Activated naive CD8-positive, alpha-beta T cell (primary cell): ENCODE measurements around the gene POMZP3.
A peak's percentile ranks its signal among the peaks of the same experiment; 100 is the strongest.
"Not testable (repeated sequence)": the region's sequence is repeated elsewhere in the genome, so short reads cannot be mapped to it uniquely, and the experiment has no call there.

Experiments
- H3K27ac Mint-ChIP-seq: one replicate; pipeline ENCODE4 v1.8.0; 2021; ENCODE audit warnings: mixed read lengths
- H3K27me3 Mint-ChIP-seq: one replicate; pipeline ENCODE4 v1.8.0; 2021; ENCODE audit warnings: mixed read lengths
- H3K36me3 Mint-ChIP-seq: one replicate; pipeline ENCODE4 v1.8.0; 2021; ENCODE audit warnings: mixed read lengths
- H3K4me1 Mint-ChIP-seq: one replicate; pipeline ENCODE4 v1.8.0; 2021; ENCODE audit warnings: low read depth, mixed read lengths
- H3K4me3 Mint-ChIP-seq: one replicate; pipeline ENCODE4 v1.8.0; 2021; ENCODE audit warnings: mild to moderate bottlenecking, mixed read lengths
- H3K9me3 Mint-ChIP-seq: one replicate; pipeline ENCODE4 v1.8.0; 2021; ENCODE audit warnings: low read depth, mixed read lengths

The POMZP3 gene

DNA sequence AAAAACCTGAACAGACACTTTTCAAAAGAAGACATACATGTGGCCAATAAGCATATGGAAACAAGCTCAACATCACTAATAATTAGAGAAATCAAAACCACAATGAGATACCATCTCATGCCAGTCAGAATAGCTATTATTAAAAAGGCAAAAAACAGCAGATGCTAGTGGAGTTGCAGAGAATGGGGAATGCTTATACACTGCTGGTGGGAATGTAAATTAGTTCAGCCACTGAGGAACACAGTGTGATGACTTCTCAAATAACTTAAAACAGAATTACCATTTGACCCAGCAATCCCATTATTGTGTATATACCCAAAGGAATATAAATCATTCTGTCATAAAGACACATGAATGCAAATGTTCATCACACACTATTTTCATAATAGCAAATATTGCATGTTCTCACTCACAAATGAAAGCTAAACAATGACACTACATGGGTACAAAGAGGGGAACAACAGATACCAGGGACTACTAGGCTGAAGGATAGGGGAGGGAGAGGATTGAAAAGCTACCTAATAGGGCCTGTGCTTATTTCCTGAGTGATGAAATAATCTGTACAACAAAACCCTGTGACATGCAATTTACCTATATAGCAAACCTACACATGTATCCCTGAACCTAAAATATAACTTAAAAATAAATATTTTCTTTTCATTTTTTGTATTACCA is 28.4 kb downstream of the POMZP3 start:
- H3K36me3 Mint-ChIP-seq, H3K9me3 Mint-ChIP-seq, H3K4me3 Mint-ChIP-seq, H3K27me3 Mint-ChIP-seq: not testable (repeated sequence)
- Mint-ChIP-seq H3K27ac (peak overlapping the region; percentile 80), H3K4me1 (peaks cover 32% of the 10 kb centered on the region)

DNA sequence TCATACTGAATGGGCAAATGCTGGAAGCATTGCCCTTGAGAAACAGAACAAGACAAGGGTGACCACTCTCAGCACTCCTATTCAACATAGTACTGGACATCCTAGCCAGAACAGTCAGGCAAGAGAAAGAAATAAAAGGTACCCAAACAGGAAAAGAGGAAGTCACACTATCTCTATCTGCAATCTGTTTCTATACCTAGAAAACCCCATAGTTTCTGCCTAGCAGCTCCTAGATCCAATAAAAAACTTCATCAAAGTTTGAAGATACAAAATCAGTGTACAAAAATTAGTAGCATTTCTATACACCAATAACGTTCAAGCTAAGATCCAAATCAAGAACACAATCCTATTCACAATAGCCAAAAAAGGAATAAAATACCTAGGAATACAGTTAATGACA is 29.8 kb downstream of the POMZP3 start:
- H3K4me3 Mint-ChIP-seq = not testable (repeated sequence)
- peak overlapping the region; percentile 68 for H3K27ac Mint-ChIP-seq
- peaks cover 32% of the 10 kb centered on the region for H3K4me1 Mint-ChIP-seq

GRCh38 chr7:76592694-76593093 is 34.4 kb downstream of the POMZP3 start:
- H3K9me3 Mint-ChIP-seq, H3K27me3 Mint-ChIP-seq, H3K27ac Mint-ChIP-seq, H3K36me3 Mint-ChIP-seq, H3K4me3 Mint-ChIP-seq: not testable (repeated sequence)
- H3K4me1 Mint-ChIP-seq = peaks cover 33% of the 10 kb centered on the region

More for the DNA sequence above, 29.8 kb downstream of the POMZP3 start:
- not testable (repeated sequence) for H3K9me3 Mint-ChIP-seq, H3K27me3 Mint-ChIP-seq, H3K36me3 Mint-ChIP-seq

GRCh38 chr7:76591602-76592304 is 35.3 kb downstream of the POMZP3 start:
- H3K36me3 Mint-ChIP-seq, H3K9me3 Mint-ChIP-seq, H3K4me3 Mint-ChIP-seq, H3K27me3 Mint-ChIP-seq, H3K27ac Mint-ChIP-seq: not testable (repeated sequence)
- H3K4me1 Mint-ChIP-seq = peaks cover 35% of the 10 kb centered on the region

DNA sequence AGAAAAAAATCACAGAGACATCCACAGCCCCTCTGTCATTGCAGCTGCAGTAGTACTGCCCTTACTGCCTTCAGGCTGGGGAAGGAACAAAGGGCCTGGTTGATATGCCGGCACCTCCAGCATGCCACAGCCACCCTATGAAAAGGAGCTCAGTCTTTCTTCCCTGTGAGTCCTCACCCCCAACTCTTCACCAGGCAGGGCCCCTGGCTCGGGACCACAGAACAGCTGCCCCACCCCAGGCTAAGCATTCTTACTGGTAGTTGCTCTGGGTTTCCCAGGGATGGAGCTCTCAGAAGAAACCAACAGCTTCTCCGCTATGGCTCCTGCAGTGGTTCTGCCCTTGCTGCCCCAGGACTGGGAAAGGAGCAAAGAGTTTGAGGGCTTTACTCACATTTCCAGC is 36.0 kb downstream of the POMZP3 start:
- H3K27ac Mint-ChIP-seq, H3K9me3 Mint-ChIP-seq, H3K4me3 Mint-ChIP-seq, H3K36me3 Mint-ChIP-seq, H3K27me3 Mint-ChIP-seq: not testable (repeated sequence)
- H3K4me1 Mint-ChIP-seq = peaks cover 32% of the 10 kb centered on the region

GRCh38 chr7:76588586-76588985 is 38.5 kb downstream of the POMZP3 start:
- peaks cover 41% of the 10 kb centered on the region for H3K4me1 Mint-ChIP-seq
- H3K9me3 Mint-ChIP-seq, H3K27me3 Mint-ChIP-seq, H3K4me3 Mint-ChIP-seq, H3K36me3 Mint-ChIP-seq, H3K27ac Mint-ChIP-seq: not testable (repeated sequence)

DNA sequence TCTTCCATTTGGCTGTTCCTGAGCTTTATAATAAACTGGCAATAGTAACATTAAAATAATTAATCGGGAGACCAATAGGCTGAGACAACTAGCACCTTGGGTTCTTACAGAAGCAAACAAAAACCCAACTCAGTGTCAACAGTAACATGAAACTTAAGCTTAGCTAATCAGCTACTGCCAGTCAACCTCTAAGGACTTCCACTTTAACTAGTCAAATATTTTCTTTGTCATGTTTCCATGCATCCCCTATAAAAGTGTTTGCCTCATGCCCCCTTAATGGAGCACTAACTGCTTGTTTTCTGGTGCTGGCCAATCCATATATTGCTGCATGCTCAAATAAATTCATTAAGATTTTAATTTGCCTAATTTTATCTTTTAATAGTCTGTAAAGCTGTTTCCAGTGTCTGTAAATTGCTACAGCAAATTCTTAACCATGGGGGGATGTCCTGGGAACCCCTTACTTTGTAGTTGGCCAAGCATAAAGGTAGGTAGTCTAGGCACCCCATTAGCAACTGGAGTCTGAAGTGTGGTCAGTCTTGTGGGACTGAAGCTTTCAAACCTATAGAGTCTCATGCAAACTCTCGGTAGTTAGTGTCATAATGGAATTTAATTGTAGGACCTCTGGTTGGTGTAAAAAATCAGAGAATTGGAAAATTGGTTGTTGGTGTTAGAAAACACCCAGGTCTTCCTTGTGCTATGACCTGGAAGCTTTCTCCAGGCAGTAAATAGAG is 40.3 kb downstream of the POMZP3 start:
- not testable (repeated sequence) for H3K36me3 Mint-ChIP-seq, H3K27me3 Mint-ChIP-seq, H3K4me3 Mint-ChIP-seq, H3K9me3 Mint-ChIP-seq
- Mint-ChIP-seq H3K4me1 (peaks cover 53% of the 10 kb centered on the region), H3K27ac (peak overlapping the region; percentile 50)

GRCh38 chr7:76583636-76584281 is 43.3 kb downstream of the POMZP3 start:
- H3K9me3 Mint-ChIP-seq, H3K27me3 Mint-ChIP-seq, H3K36me3 Mint-ChIP-seq: not testable (repeated sequence)
- peaks cover 54% of the 10 kb centered on the region for H3K4me1 Mint-ChIP-seq
- H3K27ac Mint-ChIP-seq = peak overlapping the region; percentile 88
- peak overlapping the region; percentile 70 for H3K4me3 Mint-ChIP-seq

- H3K4me3 Mint-ChIP-seq = peak overlapping the region; percentile 70
- H3K9me3 Mint-ChIP-seq, H3K27me3 Mint-ChIP-seq, H3K36me3 Mint-ChIP-seq: not testable (repeated sequence)
- H3K4me1 Mint-ChIP-seq = peaks cover 50% of the 10 kb centered on the region
- H3K27ac Mint-ChIP-seq = peak overlapping the region; percentile 88
These were observed 44.0 kb downstream of the POMZP3 start for GRCh38 chr7:76582848-76583631.

DNA sequence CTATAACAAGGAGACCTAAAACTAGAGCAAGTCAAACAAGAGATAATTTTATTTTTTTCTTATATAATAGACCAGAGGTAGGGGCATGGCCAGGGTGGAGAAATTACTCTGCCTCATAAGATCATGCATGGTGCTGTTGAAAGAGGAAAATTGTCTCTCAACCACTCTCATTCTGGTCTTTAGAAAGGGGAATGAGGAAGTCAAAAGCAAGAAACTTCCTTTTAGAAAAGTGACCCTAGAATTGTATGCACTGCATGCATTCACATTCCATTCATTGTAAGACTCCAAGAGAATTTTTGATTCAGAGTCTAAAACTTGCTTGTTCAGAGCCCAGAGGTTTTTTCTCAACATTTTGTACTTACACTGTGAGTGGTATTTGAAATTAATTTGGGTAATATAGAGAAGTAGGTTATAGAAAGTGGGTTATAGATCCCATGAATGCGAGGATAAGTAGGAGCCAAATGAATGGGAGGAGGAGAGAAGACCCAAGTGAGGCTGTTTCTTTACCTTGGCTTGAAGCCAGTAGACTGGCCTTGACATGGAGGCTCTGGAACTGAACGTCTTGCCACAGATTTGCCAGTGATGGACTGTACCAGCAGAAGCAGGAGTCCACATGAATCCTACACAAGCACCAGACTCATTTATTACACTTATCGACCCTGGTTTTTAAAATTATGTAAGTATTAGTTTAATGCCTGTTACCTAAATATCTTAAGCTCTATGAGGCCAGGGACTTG is 51.0 kb downstream of the POMZP3 start:
- not testable (repeated sequence) for H3K36me3 Mint-ChIP-seq, H3K4me3 Mint-ChIP-seq, H3K27me3 Mint-ChIP-seq, H3K27ac Mint-ChIP-seq, H3K4me1 Mint-ChIP-seq, H3K9me3 Mint-ChIP-seq

DNA sequence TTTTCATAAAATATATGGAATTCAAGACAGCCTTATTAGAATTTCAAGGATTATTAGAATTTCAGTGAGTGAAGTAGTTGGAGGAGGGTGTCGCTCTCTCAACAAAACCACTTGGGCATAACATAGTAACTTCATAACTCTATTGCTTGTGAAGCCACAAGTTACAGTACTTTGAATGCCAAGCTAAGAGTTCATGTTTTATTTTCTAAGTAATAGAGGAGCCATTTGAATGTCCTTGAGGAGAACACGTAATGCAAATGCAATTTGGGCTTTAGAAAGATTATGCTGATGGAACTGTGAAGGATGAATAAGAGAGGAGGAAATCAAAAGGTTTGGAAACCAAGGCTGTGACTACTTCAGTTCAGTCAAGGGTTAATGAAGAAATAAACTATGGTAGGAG is 51.6 kb downstream of the POMZP3 start:
- not testable (repeated sequence) for H3K36me3 Mint-ChIP-seq, H3K27me3 Mint-ChIP-seq, H3K4me1 Mint-ChIP-seq, H3K27ac Mint-ChIP-seq, H3K9me3 Mint-ChIP-seq, H3K4me3 Mint-ChIP-seq

- H3K4me1 Mint-ChIP-seq, H3K27me3 Mint-ChIP-seq, H3K4me3 Mint-ChIP-seq, H3K36me3 Mint-ChIP-seq, H3K27ac Mint-ChIP-seq, H3K9me3 Mint-ChIP-seq: not testable (repeated sequence)
These were observed 54.8 kb downstream of the POMZP3 start for GRCh38 chr7:76572296-76572695.

DNA sequence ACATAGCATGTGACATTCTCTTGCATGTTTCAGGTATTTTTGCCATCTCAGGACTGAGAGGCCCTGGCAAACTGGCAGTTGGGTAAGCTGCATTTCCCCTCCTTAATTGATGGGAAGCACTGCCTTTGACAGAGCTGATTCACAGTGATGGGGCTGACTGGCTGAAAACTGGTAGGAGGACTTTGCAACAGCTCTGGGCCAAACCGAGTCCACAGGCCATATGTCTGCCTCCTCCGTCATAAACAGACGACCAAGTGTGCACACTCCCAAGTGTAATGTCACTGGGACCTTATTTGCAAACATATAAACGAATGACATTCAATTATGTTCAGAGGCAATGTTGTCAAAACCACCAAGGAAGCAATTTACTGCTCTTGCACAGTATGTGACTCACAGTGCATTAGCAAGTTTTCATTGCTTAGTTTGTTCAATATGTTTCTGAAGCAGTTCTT is 56.7 kb downstream of the POMZP3 start:
- not testable (repeated sequence) for H3K4me3 Mint-ChIP-seq, H3K4me1 Mint-ChIP-seq, H3K27ac Mint-ChIP-seq, H3K27me3 Mint-ChIP-seq, H3K9me3 Mint-ChIP-seq, H3K36me3 Mint-ChIP-seq

DNA sequence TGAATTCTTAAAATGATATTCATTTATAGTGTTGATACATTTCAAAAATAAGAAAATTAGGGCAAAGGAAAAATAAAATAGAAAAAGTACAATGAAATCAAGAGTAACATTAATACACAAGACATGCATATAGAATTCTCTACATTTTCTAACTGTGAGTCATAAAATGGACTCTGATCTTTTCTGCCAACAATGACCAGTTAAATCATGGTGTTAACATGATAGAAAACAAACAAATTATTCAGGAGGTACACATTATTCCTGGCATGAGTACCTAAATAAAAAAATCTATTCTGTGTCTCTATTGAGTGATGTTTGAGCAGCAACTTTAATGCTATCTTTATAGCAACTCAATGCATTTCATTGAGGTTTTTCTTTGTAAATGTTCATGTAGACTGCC is 58.3 kb downstream of the POMZP3 start:
- H3K36me3 Mint-ChIP-seq, H3K27me3 Mint-ChIP-seq, H3K4me3 Mint-ChIP-seq, H3K9me3 Mint-ChIP-seq, H3K27ac Mint-ChIP-seq: not testable (repeated sequence)
- H3K4me1 Mint-ChIP-seq = peaks cover 12% of the 10 kb centered on the region
